Stimulated activated CD4-positive, alpha-beta T cell treated with anti-CD3 and anti-CD28 coated beads, Interleukin-12 subunit alpha, Interleukin-12 subunit beta, amount 100 ng/mL, for 48 hours (primary cell): ENCODE measurements around the gene SLC12A6.
A peak's percentile ranks its signal among the peaks of the same experiment; 100 is the strongest.

ENCODE experiments used
- DNase-seq, 3 donors: peaks; one replicate each; pipeline ENCODE4 v3.0.0-alpha.2; 2020; ENCODE audit warnings: low read depth in 2 of 3, low spot score in 1 of 3

The SLC12A6 gene

DNA sequence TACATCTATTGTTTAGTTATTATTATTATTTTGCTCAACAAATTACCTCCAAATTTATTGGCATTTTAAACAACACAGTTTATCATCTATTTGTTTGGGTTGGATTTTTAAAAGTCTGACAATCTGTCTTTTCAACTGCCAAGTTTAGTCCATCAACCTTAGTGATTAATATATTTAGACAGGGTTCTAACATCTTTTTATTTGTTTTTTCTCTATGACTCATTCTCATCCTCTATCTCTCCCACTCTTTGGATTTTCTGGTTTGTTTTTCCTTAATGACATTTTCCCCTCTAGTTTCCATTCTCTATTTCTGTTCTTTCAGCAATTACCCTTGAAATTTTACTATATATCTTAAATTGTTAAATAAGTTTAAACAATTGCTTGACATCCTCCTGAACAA lies 70.8 kb downstream of the SLC12A6 start:
- DNase-seq: no peak

DNA sequence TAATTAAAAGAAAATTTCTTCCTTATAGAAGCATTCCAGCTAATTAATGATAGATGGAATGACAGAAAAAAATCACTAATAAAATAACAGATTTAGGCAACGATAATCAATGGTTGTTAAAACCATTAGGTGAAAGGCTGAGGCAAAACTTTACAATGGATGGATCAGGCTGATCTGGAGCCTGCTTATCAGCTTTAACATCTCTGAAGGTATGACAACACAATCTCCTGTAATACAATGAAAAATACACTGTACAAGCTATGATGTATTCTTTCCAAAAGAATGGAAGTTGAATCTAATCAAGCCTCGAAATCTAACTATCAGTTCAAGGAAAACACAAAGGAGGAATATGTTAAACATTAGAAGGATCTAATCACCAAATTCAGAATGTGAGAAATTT lies 73.5 kb downstream of the SLC12A6 start:
- DNase-seq: no peak

DNA sequence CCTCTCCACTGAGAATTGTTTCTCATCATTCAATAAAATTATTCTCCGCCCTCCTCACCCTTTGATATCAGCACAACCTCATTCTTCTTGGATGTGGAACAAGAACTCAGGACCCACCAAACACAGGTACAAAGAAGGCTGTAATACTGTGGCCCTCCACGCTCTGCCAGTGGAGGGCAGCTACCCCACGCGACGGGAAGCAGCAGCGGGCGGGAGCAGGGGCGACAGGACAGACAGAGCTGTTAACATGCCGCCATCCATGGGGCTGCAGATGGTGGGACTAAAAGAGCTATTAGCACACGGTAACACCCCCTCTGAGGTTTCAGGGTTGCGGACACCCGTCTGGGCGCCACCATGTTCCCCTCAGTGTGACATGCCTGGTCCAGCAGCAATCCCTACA lies 75.2 kb downstream of the SLC12A6 start:
- DNase-seq: no peak

DNA sequence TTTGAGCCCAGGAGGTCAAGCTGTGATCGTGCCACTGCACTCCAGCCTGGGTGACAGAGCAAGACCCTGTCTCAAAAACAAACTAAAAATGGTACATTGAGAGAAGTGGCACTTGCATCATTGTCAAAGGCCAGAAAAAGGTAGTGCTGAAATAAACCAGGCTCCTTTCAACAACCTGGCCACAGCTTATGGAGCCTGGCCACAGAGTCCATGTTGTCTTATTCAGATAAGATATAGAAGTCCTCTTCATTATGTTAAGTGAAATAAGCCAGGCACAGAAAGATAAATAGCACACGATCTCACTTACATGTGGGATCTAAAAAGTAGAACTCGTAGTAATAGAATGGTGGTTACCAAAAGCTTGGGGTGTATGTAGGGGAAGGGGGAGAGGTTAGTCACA lies 78.0 kb downstream of the SLC12A6 start:
- no peak for DNase-seq

DNA sequence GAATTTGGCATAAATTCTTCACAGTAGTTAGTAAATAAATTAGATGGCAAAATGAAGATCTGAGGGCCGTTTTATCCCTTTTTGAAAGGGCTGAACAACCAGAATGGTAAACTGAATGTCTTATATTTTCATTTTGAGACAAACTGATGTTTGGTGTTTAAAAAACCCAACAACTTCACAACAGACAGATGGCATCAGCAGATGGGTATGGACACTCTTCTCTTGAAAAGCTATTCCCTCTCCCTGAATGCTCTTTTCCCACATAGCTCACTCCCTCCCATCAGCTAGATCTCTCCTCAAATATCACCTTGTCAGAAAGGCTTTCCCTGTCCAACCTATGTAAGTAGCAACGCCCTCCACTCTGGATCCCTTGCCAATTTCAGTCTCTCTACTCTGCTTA lies 79.4 kb downstream of the SLC12A6 start:
- DNase-seq: no peak

DNA sequence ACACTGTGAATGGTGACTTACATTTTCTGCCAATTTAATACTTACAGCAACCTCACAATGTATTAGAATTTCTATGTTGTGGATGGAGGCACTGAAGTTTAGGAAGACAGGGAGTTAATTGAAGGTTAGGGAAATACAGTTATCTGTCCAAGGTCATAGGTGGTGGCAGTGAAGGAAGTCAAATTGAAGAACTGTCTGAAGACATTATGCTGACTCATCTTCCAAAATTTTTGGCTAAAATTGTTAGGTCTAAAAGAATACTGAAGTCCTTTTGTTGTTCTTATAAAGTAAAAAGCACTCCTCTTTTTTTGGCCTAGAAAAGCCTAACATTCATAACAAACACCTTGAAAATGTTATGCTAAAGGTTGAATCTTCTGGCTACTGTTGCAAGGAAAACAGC lies 85.0 kb downstream of the SLC12A6 start:
- DNase-seq: no peak

DNA sequence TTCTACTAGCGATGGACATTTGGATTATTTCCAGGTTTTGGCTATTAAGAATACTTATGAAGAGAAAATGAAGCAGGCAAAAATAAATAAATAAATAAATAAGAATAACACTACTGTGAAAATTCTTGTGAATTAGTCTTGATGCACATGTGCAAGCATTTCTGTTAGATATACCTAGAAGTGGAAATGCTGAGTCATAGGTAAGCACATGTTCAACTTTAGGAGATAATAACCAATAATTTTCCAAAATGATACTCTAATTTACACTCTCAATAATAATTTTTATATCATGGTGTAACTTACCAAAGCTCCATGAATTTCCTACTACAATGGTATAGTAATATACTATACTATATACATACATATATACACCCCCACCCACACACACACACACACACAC lies 89.4 kb downstream of the SLC12A6 start:
- no peak for DNase-seq

DNA sequence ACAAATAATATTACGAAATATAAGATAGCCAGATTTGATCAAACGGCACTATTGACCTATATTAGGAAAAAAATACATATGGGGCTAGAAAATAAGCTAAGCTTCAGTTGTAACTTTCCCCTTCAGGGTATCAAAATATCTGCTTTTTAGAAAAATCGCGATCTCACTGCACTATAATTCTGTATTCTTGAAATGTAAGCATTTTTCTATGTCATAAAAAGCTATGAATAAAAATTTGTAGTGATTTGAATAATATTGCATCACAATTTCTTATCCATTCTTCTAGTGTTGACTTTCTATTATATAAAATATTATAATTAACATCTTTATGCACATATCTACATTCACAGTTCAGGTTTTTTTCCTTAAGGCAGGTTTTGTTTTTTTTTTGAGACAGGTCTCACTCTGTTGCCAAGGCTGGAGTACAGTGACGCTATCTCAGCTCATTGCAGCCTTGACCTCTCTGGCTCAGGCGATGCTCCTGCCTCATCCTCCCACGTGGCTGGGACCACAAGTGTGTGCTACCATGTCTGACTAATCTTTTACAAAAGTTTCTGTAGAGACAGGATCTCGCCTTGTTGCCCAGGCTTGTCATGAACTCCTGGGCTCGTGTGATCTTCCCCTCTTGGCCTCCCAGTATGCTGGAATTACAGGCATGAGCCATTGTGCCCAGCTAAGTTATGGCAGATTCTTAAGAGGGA lies 91.2 kb downstream of the SLC12A6 start:
- no peak for DNase-seq

DNA sequence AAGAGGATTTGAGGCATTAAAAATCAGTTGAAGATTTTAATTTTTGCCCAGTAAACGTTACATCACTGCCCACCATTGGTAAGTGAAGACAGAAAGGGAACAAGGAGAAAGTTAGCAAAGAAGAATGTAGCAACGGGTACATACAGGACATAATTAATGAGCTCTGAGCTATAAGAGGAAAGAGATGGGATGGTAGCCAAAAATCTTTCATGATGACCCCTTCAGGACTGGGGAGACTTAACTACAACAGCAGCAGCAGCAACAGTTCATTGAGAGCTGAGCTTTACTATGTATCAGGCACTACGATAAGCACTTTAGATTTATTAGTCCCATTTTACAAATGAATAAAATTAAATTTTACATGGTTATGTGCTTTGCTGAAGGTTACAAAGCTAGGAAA lies 94.4 kb downstream of the SLC12A6 start:
- DNase-seq: no peak

DNA sequence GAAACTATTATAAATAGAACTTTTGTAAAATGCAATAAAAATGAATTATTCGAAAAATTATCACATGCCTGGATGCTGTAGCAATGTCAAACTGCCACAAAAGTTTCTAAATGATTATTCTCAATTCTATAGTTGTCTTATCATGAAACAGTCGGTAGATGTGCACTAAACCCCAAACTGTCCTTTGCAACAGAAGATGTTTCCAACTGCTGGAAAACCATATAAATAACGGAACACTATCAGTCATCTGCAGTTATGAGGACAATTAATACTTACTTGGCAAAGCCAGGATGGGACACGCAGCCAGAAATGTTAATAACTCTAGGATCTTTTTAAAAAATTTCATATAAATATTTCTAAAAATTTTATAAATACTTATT lies 95.3 kb downstream of the SLC12A6 start:
- no peak for DNase-seq

DNA sequence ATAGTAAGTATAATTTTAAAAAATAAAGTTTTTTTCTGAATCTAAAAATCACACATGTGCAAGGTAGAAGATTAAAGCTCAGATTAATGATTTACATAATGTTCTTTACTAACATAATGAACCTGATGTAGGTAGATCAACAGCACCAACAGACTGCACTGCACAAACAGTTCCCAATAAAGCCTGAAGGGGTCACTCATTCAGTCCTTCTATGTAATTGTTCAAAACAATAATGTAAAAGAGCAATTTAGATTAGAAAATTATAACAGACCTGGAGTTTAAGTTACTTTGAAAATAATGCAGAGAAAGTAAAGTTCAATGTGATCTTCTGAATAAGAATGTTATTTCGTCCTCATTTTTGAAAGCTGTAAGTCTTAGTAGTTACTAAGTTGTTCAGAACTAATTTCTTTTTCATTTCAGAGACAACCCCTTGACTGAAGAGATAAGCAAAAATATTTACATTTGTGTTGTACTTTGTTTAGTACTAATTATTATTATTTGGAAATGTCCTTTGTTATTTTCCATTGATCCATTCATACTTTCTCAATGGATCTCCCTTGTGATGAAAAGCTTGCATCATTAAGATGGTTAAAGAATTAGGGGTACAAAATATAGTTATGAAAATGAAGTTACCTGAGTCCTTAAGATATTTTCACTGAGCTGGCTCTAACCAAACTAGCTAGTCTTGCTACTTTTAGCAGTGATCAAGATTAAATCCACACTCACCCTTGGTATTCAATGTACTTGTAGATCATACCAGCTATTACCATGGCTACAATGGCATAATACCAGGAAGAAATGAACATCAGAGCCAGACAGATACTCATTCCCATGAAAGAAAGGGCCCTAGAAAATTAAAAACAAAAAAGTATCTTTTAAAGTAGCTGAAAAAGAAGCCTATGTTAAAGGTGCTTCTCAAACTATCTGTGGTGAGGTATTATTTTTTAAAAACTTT lies 95.9 kb downstream of the SLC12A6 start:
- DNase-seq: peak in 1 of 3 donors; percentile 31

DNA sequence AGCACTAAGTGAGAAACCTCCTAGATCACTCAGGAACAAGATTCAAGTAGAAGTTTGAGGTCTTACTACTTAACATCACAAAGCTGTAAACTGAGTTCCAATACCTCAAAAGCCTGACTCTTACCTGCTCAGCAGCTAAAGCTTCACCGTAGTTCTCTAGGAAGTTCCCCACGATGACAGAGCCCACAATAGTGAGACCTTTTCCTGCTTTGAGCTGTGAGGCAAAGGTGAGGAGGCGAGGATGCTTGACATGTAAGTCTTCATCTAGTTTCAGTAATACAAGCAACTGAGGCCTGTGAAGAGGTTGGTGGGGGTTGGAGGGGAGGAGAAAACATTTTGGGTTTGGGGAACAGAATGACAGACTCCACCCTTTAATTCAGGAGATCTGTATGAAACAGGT lies 97.0 kb downstream of the SLC12A6 start:
- DNase-seq: no peak

DNA sequence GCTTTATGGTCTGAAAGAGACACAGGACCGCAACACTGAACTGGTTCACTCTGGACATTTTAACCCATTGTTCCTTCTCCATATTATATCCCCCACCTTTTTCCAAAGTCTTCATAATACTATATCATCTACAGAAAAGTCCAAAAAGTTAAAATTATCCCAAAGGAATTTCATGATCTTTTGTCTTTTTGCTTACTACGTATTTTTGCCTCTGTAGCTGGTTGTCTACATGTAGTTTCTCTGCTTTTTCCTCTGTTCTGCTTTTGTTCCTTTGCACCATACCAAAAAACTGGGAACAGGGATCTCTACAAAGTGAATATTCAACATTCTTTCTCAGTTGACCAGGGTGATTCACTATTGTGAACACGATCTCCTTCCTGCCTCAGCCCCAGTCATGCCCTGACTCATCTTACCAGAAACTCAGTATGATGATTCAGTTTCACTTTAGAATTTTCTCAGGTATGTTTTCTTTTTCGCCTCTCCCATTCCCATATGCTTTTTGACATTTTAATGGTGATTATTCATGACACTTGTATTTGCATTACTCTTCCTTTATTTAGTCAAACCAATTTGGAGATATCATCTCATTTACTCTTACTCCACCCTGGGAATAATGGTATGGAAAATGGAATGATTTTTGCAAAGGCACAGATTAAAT lies 98.3 kb downstream of the SLC12A6 start:
- peak in 2 of 3 donors; percentile 26 to 32 for DNase-seq

DNA sequence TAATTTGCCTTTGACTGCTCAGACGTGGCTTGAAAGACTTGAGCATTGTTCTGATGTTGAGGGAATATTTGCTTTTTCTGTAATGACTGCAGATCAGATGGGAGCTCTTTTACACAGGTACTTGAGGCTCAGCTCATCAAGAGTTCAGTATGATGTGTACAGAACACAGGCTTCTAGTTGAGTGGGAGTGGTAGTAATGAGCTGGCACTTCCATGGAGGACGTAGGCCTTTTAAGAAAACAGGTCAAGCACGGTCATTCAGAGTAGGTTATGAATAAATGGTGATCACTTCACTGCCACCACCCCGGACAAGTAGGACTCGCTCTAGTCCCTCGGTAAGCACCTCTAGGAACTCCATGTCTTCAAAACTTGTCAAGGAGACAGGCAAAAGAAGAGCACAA lies 104.0 kb downstream of the SLC12A6 start:
- DNase-seq: no peak

DNA sequence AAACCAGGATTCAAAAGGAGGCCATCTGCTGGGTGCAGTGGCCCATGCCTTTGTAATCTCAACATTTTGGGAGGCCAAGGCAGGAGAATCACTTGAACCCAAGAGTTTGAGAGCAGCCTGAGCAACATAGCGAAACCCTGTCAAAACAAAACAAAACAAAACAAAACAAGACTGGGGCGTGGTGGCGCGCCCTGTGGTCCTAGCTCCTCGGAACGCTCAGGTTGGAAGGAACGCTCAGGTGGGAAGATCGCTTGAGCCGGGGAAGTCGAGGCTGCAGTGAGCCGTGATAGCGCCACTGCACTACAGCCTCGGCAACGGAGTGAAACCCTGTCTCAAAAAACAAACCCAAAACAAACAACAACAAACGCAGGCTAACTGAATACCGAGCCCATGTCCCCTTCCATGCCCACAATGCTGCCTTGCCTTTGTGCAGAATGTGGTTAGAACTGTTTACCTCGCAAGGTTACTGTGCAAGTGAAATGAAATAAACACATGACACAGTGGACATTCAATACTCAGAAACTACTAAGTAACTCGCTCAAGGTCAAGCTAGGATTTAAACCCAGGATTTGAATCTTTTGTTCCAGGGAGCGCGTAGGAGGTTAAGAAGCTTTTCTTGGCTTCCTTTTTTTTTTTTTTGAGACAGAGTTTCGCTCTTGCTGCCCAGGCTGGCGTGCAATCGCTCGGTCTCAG lies 113.5 kb downstream of the SLC12A6 start:
- no peak for DNase-seq

DNA sequence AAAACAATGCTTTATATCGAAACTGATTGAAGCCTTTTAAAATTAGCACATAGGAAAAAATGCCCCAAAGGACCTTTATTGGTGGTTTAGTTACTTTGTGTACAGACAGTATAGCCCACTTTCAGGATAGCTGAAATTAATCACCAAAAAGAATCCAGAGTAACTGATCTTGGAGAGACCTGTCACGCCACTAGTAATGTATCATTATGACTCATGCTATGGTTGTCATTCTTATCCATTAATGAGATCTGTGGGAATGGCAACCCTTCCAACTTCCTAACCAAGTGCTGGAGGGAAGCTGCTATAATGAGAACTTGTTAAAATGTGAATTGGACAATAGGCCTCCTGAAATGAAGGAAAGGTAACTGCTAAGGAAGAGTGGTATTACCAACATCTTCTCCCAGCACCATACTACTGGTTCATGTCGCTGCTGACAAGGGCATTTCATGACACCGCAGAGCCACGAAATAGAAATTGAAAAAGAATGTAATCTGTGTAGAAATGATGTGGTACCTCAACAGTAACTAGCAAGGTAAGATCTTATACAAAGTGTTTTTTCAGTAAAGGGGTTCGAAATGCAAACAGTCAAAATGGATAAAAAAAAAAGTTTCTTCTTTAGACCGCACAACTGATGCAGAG lies 119.9 kb downstream of the SLC12A6 start:
- no peak for DNase-seq

DNA sequence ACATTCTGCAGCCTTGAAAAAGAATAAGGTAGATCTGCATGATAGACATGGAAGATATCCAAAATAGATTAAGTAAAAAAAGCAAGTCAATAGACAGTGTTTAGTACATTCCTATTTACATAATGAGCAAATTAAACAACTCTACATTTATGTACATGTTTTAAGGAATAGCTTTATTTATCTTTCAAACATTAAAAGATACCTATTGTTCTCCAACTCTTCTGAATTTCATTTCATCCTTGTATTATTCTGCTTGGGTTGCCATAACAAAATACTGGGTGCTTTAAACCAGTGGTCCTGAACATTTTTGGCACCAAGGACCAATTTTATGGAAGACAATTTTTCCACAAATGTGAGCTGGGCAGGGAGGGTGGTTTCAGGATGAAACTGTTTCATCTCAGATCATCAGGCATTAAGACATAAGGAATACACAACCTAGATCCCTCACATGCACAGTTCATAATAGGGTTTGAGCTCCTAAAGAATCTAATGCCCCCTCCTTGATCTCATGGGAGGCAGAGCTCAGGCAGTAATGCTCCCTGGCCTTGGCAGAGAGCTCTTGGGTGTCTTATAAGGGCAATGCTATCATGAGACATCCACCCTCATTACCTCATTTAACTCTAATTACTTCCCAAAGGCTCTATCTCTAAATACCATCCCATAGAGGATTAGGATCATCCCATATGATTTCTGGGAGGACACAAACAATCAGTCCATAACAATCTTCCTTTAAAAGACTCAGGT lies 120.9 kb downstream of the SLC12A6 start:
- DNase-seq: no peak

DNA sequence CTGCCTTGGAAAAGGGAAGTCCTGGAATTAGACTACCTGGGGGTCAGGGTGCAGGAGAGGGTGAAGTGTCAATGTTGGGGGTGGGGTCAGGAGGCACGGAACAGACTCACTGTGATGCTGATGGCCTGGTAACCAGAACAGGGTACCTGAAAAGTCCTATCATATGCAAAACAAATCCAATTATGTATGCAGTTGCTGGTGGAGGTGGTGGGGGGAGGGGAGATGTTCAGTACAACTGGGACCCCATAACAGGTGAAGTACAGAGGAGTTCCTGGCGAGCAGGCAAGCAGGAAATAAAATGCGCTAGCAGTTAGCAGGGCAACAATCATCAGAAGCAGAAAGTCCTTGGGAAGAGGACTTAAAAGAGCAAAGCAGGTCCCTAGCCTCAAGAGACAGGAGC lies 123.4 kb downstream of the SLC12A6 start:
- no peak for DNase-seq

DNA sequence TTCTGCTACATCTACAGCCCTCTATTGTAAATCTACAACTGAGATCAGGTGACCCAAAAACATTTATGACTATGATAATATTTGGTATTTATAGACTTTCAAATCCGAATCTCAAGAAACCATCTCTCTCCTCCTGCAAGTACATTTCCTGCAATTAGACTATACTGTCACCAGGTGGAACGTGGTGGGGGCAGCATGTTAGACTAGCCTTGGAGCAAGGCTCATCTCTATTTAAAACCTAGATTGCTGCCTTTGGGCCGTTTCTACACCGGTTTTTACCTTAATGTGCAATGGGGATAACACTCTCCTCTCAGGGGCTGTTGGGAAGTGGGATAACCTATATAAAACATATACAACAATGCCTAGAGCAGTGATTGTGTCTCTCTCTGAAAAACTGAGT lies 123.9 kb downstream of the SLC12A6 start:
- DNase-seq: no peak
